Hepatocyte (in vitro differentiated cells): ENCODE results near the gene AMPD3.

Experiments used
- CTCF ChIP-seq: fragments of 200-600 bp; sonication (generic); IDR thresholded peaks from 2 replicates; pipeline ENCODE4 v1.5.1; 2016; ENCODE audit warnings: antibody characterized with exemption, mild to moderate bottlenecking; ENCODE audit not compliant: poor library complexity
- EZH2 ChIP-seq: fragments of 200-600 bp; sonication (generic); IDR thresholded peaks from 2 replicates; pipeline ENCODE4 v1.6.1; 2016; ENCODE audit warnings: antibody characterized with exemption, mild to moderate bottlenecking, borderline replicate concordance

- TF ChIP-seq CTCF (no peak), EZH2 (no peak)
These were observed 10.2 kb upstream of the AMPD3 start for GRCh38 chr11:10444725-10445315.
